Stimulated activated CD4-positive, alpha-beta T cell treated with anti-CD3 and anti-CD28 coated beads, Interleukin-12 subunit alpha, Interleukin-12 subunit beta, amount 100 ng/mL, for 4 hours (primary cell): ENCODE data around the gene HLA-DMA.

Source experiments
- DNase-seq: peaks from one replicate; pipeline ENCODE4 v3.0.0-alpha.2; 2020

The HLA-DMA gene

GRCh38 chr6:32974016-32974333 is 21.1 kb upstream of the HLA-DMA start:
- DNase-seq = no peak

GRCh38 chr6:32973144-32974015 is 20.5 kb upstream of the HLA-DMA start:
- DNase-seq = peak; percentile 45

- peak; percentile 44 for DNase-seq
These were observed 19.7 kb upstream of the HLA-DMA start for GRCh38 chr6:32972353-32973143.

GRCh38 chr6:32971581-32972352 is 18.9 kb upstream of the HLA-DMA start:
- peak; percentile 99 for DNase-seq

GRCh38 chr6:32971242-32971580 is 18.3 kb upstream of the HLA-DMA start:
- no peak for DNase-seq

GRCh38 chr6:32970413-32971241 is 17.7 kb upstream of the HLA-DMA start:
- DNase-seq = peak; percentile 78

- DNase-seq = peak; percentile 70
These were observed 17.0 kb upstream of the HLA-DMA start for GRCh38 chr6:32969685-32970412.

- peak; percentile 75 for DNase-seq
These were observed 16.2 kb upstream of the HLA-DMA start for GRCh38 chr6:32968867-32969684.

GRCh38 chr6:32968093-32968866 is 15.4 kb upstream of the HLA-DMA start, which contains the start of gene BRD2:
Gene BRD2, plus strand, starts transcription at chr6:32968594. Its CDS starts 4,305 bp downstream, at chr6:32972899.
- peak; percentile 93 for DNase-seq

GRCh38 chr6:32967151-32968091 is 14.5 kb upstream of the HLA-DMA start:
- DNase-seq = no peak

GRCh38 chr6:32964776-32965175 is 11.9 kb upstream of the HLA-DMA start:
- DNase-seq = no peak

- no peak for DNase-seq
These were observed 11.0 kb upstream of the HLA-DMA start for GRCh38 chr6:32963866-32964265.

- no peak for DNase-seq
These were observed 9.4 kb upstream of the HLA-DMA start for GRCh38 chr6:32962213-32962826.

GRCh38 chr6:32960563-32960962 is 7.7 kb upstream of the HLA-DMA start:
- no peak for DNase-seq

GRCh38 chr6:32956176-32956575 is 3.3 kb upstream of the HLA-DMA start:
- DNase-seq = no peak

- DNase-seq = no peak
These were observed 2.3 kb upstream of the HLA-DMA start for GRCh38 chr6:32954986-32955802.

- no peak for DNase-seq
These were observed 1.4 kb upstream of the HLA-DMA start for GRCh38 chr6:32954267-32954666.
